HG03039 (cell line): ENCODE measurements around the gene ALOX15B.
A peak's percentile ranks its signal among the peaks of the same experiment; 100 is the strongest.

Source experiments
- ATAC-seq: cut with Tn5 transposase; IDR thresholded peaks from one replicate; pipeline ENCODE4 v1.9.1; 2021; ENCODE audit warnings: mild to moderate bottlenecking, moderate library complexity; ENCODE audit not compliant: unreplicated experiment

ALOX15B gene

GRCh38 chr17:8038954-8039610 is at the start of gene ALOX15B:
ALOX15B (plus strand) TSS chr17:8039059; CDS start chr17:8039156, 97 bp downstream.
- no peak for ATAC-seq

- peak; percentile 78 for ATAC-seq
These were observed 48.8 kb upstream of the ALOX15B start for GRCh38 chr17:7989781-7990655.

GRCh38 chr17:7992516-7992915 is 46.3 kb upstream of the ALOX15B start:
- ATAC-seq = no peak

GRCh38 chr17:7992924-7993323 is 45.9 kb upstream of the ALOX15B start:
- no peak for ATAC-seq

GRCh38 chr17:7993972-7994589 is 44.8 kb upstream of the ALOX15B start:
- no peak for ATAC-seq

GRCh38 chr17:7995724-7996123 is 43.1 kb upstream of the ALOX15B start:
- ATAC-seq = no peak

GRCh38 chr17:7997186-7997585 is 41.7 kb upstream of the ALOX15B start:
- ATAC-seq = no peak

GRCh38 chr17:8001976-8002720 is 36.7 kb upstream of the ALOX15B start, which contains the start of gene GUCY2D:
GUCY2D (plus strand) TSS chr17:8002615; CDS start chr17:8003048, 433 bp downstream.
- no peak for ATAC-seq

GRCh38 chr17:8002721-8003593 is 35.9 kb upstream of the ALOX15B start:
- no peak for ATAC-seq

- no peak for ATAC-seq
These were observed 35.2 kb upstream of the ALOX15B start for GRCh38 chr17:8003594-8004181.

- ATAC-seq = no peak
These were observed 34.0 kb upstream of the ALOX15B start for GRCh38 chr17:8004899-8005298.

GRCh38 chr17:8005357-8005756 is 33.5 kb upstream of the ALOX15B start:
- ATAC-seq = no peak

GRCh38 chr17:8005967-8006730 is 32.7 kb upstream of the ALOX15B start:
- no peak for ATAC-seq

- no peak for ATAC-seq
These were observed 31.8 kb upstream of the ALOX15B start for GRCh38 chr17:8006836-8007680.

- no peak for ATAC-seq
These were observed 31.0 kb upstream of the ALOX15B start for GRCh38 chr17:8007836-8008235.

GRCh38 chr17:8012045-8012580 is 26.7 kb upstream of the ALOX15B start:
- ATAC-seq = no peak

- no peak for ATAC-seq
These were observed 25.7 kb upstream of the ALOX15B start for GRCh38 chr17:8012996-8013640.
